OCI-LY7 (cell line): ENCODE measurements around the gene TWIST2. TPM values are rescaled to one million over a fixed set of nuclear protein-coding genes. Genes with fewer than 3 reads are reported as not detected.

Source experiments
- BruUV-seq: library from RNA; stranded (reverse); fragments of 400-500 nt; replicated peaks from 2 replicates; lab custom pipeline; 2021; lab: Mats Ljungman, UMichigan
- CTCF ChIA-PET: fragments of 300-600 bp; sonication (Branson Sonifier 250); formaldehyde crosslinking; loops from one replicate; lab custom pipeline; 2022; ENCODE audit warnings: antibody characterized with exemption; ENCODE audit not compliant: unreplicated experiment; lab: Charles Lee
- POLR2A ChIA-PET: fragments of 300-600 bp; sonication (Branson Sonifier 250); formaldehyde crosslinking; loops from one replicate; lab custom pipeline; 2022; ENCODE audit warnings: antibody characterized with exemption; lab: Charles Lee
- DNase-seq: peaks from one replicate; pipeline ENCODE4 v3.0.0-alpha.2; 2015; ENCODE audit warnings: low spot score
- H2AFZ ChIP-seq: fragments of 200-600 bp; sonication (generic), shearing (Covaris generic); 2 replicates; pipeline ENCODE4 v1.6.1; 2014; ENCODE audit warnings: mild to moderate bottlenecking, antibody characterized with exemption, low read length, moderate library complexity
- H3K27ac ChIP-seq: fragments of 200-600 bp; sonication (generic); 2 replicates; pipeline ENCODE4 v1.5.1; 2014; ENCODE audit warnings: mixed run types, low read depth, mild to moderate bottlenecking, moderate library complexity, low read length, inconsistent platforms; ENCODE audit not compliant: poor library complexity, severe bottlenecking
- H3K36me3 ChIP-seq: fragments of 200-600 bp; sonication (generic); 2 replicates; pipeline ENCODE4 v1.6.1; 2014; ENCODE audit warnings: mild to moderate bottlenecking, antibody characterized with exemption, low read length, moderate library complexity, mixed read lengths; ENCODE audit not compliant: insufficient read depth
- H3K4me1 ChIP-seq: fragments of 200-600 bp; sonication (generic); 2 replicates; pipeline ENCODE4 v1.5.1; 2014; ENCODE audit warnings: mild to moderate bottlenecking, low read length; ENCODE audit not compliant: insufficient read depth, poor library complexity, severe bottlenecking
- H3K4me2 ChIP-seq: fragments of 200-600 bp; sonication (generic); 2 replicates; pipeline ENCODE4 v1.6.1; 2014; ENCODE audit warnings: mild to moderate bottlenecking, low read length
- H3K4me3 ChIP-seq: fragments of 200-600 bp; sonication (generic); 2 replicates; pipeline ENCODE4 v1.5.1; 2014; ENCODE audit warnings: mild to moderate bottlenecking, low read depth, low read length; ENCODE audit not compliant: poor library complexity, severe bottlenecking
- H3K79me2 ChIP-seq: fragments of 200-600 bp; sonication (generic); 2 replicates; pipeline ENCODE4 v1.6.1; 2016; ENCODE audit warnings: low read depth, mild to moderate bottlenecking, low read length, moderate library complexity, mixed read lengths; ENCODE audit not compliant: insufficient read depth
- H3K9me2 ChIP-seq: fragments of 200-600 bp; sonication (generic); 2 replicates; pipeline ENCODE4 v1.6.1; 2016; ENCODE audit warnings: mild to moderate bottlenecking, low read length, mixed read lengths; ENCODE audit not compliant: insufficient read depth
- H3K9me3 ChIP-seq: fragments of 200-600 bp; sonication (generic); 2 replicates; pipeline ENCODE4 v1.6.1; 2014; ENCODE audit warnings: mild to moderate bottlenecking, mixed run types, low read length, mixed read lengths
- H4K20me1 ChIP-seq: fragments of 200-600 bp; sonication (generic); 2 replicates; pipeline ENCODE4 v1.6.1; 2014; ENCODE audit warnings: mild to moderate bottlenecking, antibody characterized with exemption, low read length, moderate library complexity, mixed read lengths; ENCODE audit not compliant: insufficient read depth
- CTCF ChIP-seq: fragments of 200-600 bp; sonication (generic); conservative IDR thresholded peaks from 2 replicates; pipeline ENCODE4 v1.5.1; 2014; ENCODE audit warnings: mild to moderate bottlenecking, antibody characterized with exemption, low read length, moderate library complexity, mixed read lengths
- EZH2phosphoT487 ChIP-seq: fragments of 200-600 bp; sonication (generic); IDR thresholded peaks from 2 replicates; pipeline ENCODE4 v1.6.1; 2018; ENCODE audit warnings: low read depth, borderline replicate concordance, mild to moderate bottlenecking, mixed run types, antibody characterized with exemption, low read length, moderate library complexity, mixed read lengths
- intact Hi-C: fragments of 100-400 bp; cut with micrococcal nuclease; formaldehyde crosslinking; loops from one replicate; pipeline ENCODE4 v1.10.0; 2022; ENCODE audit not compliant: unreplicated experiment
- total RNA-seq, 2 experiments: library from RNA; depleted of rRNA in 1 of 2; stranded (reverse); fragments of >200 nt in 1 of 2; shearing (Covaris generic) in 1 of 2; gene quantifications; 2 replicates each; pipeline ENCODE4 v1.2.3, GENCODE V29; 2014 to 2022

Gene TWIST2
- total RNA-seq, 2 experiments from 2014 or later, result not detected

- no peak overlapping the region for H2AFZ ChIP-seq
- no peaks in the 10 kb centered on the region for H3K4me1 ChIP-seq
- no peaks in the 10 kb centered on the region for H3K79me2 ChIP-seq
- BruUV-seq, result no TSS peak
- no peaks in the 10 kb centered on the region for H3K9me3 ChIP-seq
- no peak overlapping the region for H3K27ac ChIP-seq
- no peaks in the 10 kb centered on the region for H4K20me1 ChIP-seq
- H3K9me2 ChIP-seq, result no peaks in the 10 kb centered on the region
- no peak for TF ChIP-seq CTCF
- TF ChIP-seq EZH2phosphoT487, result no peak
- no peaks in the 10 kb centered on the region for H3K36me3 ChIP-seq
- intact Hi-C loops, result no loop called here
- ChIA-PET CTCF (no interaction called here), POLR2A (no interaction called here)
- no peak overlapping the region for H3K4me3 ChIP-seq
- no peak overlapping the region for H3K4me2 ChIP-seq
- DNase-seq, result no peak
These were observed 66.7 kb downstream of the TWIST2 start for GRCh38 chr2:238914648-238915015.

GRCh38 chr2:238915196-238915595 is 67.3 kb downstream of the TWIST2 start:
- no peaks in the 10 kb centered on the region for H3K9me2 ChIP-seq
- CTCF ChIA-PET, result no interaction called here
- no peaks in the 10 kb centered on the region for H3K4me1 ChIP-seq
- H3K36me3 ChIP-seq, result no peaks in the 10 kb centered on the region
- H3K9me3 ChIP-seq, result no peaks in the 10 kb centered on the region
- intact Hi-C loops, result no loop called here
- H4K20me1 ChIP-seq, result no peaks in the 10 kb centered on the region
- no peak overlapping the region for H3K27ac ChIP-seq
- H3K4me3 ChIP-seq, result no peak overlapping the region
- no peak for TF ChIP-seq EZH2phosphoT487
- no peak for TF ChIP-seq CTCF
- no peak overlapping the region for H2AFZ ChIP-seq
- no peaks in the 10 kb centered on the region for H3K79me2 ChIP-seq
- no TSS peak for BruUV-seq
- POLR2A ChIA-PET, result no interaction called here
- H3K4me2 ChIP-seq, result no peak overlapping the region
- DNase-seq, result no peak

- ChIA-PET CTCF (no interaction called here), POLR2A (no interaction called here)
- no TSS peak for BruUV-seq
- H3K4me1 ChIP-seq, result no peaks in the 10 kb centered on the region
- no peaks in the 10 kb centered on the region for H3K79me2 ChIP-seq
- no peaks in the 10 kb centered on the region for H3K9me2 ChIP-seq
- no peak overlapping the region for H3K4me3 ChIP-seq
- H3K36me3 ChIP-seq, result no peaks in the 10 kb centered on the region
- H2AFZ ChIP-seq, result no peak overlapping the region
- no peak overlapping the region for H3K27ac ChIP-seq
- no peak overlapping the region for H3K4me2 ChIP-seq
- no peaks in the 10 kb centered on the region for H3K9me3 ChIP-seq
- intact Hi-C loops, result no loop called here
- H4K20me1 ChIP-seq, result no peaks in the 10 kb centered on the region
- TF ChIP-seq EZH2phosphoT487 (no peak), CTCF (no peak)
- DNase-seq, result no peak
These were observed 67.7 kb downstream of the TWIST2 start for GRCh38 chr2:238915596-238915995.
